Measurements from ENCODE around the gene CCDC188. TPM values are rescaled to one million over a fixed set of nuclear protein-coding genes. Genes with fewer than 3 reads are reported as not detected.

CCDC188 gene
- total RNA-seq, 6 donors from 2014 or later: 0.46 to 2.1 (median 1.2) TPM

GRCh38 chr22:20149257-20150250 is 1.3 kb downstream of the CCDC188 start:
- DNase-seq (peak in 1 of 2 donors; percentile 82), ATAC-seq (ENCODE audit: low FRiP score in 2 of 2) (no peak)
- H3K27ac ChIP-seq: no peak overlapping the region
- no peak overlapping the region for H3K4me3 ChIP-seq
- WGBS, 2 donors: 55 to 70% methylated on average over 20 of the region's 32 CpGs
- no peaks in the 10 kb centered on the region for H3K4me1 ChIP-seq
- no peaks in the 10 kb centered on the region for H3K9me3 ChIP-seq
- H3K27me3 ChIP-seq: no peaks in the 10 kb centered on the region
- peaks cover 0 to 11% (median 3%) of the 10 kb centered on the region in 4 donors for H3K36me3 ChIP-seq
- TF ChIP-seq EP300 (IDR thresholded peaks at IDR 0.05): no peak
- no peak for TF ChIP-seq POLR2AphosphoS5 (IDR thresholded peaks at IDR 0.05)
- TF ChIP-seq POLR2A (IDR thresholded peaks at IDR 0.05): no peak
- TF ChIP-seq CTCF (IDR thresholded peaks at IDR 0.05): no peak

- H3K27ac ChIP-seq: no peak overlapping the region
- H3K4me1 ChIP-seq: no peaks in the 10 kb centered on the region
- peak in 1 of 2 donors; percentile 77 for DNase-seq
- TF ChIP-seq CTCF (IDR thresholded peaks at IDR 0.05) (no peak), POLR2A (IDR thresholded peaks at IDR 0.05) (no peak), EP300 (IDR thresholded peaks at IDR 0.05) (no peak), POLR2AphosphoS5 (IDR thresholded peaks at IDR 0.05) (no peak)
- no peak overlapping the region for H3K4me3 ChIP-seq
- no peak for ATAC-seq (ENCODE audit: low FRiP score in 2 of 2)
- WGBS, 2 donors: 92% methylated on average over 18 of the region's 18 CpGs; no CpG with 5 or more reads in 1 of the 2 donors
- no peaks in the 10 kb centered on the region for H3K27me3 ChIP-seq
- peaks cover 0 to 18% (median 9%) of the 10 kb centered on the region in 4 donors for H3K36me3 ChIP-seq
- no peaks in the 10 kb centered on the region for H3K9me3 ChIP-seq
Observed at GRCh38 chr22:20148414-20148813, 2.4 kb downstream of the CCDC188 start.

GRCh38 chr22:20147237-20147988 is 3.4 kb downstream of the CCDC188 start:
- 73 to 93% methylated on average over 2 to 11 of the region's 14 CpGs for WGBS, 2 donors

GRCh38 chr22:20146777-20147176 is 4.1 kb downstream of the CCDC188 start:
- WGBS, 2 donors: 77 to 85% methylated on average over 7 of the region's 22 CpGs
- no peak for ATAC-seq (ENCODE audit: low FRiP score in 2 of 2)
- no peak overlapping the region for H3K4me3 ChIP-seq
- H3K36me3 ChIP-seq: peaks cover 0 to 30% (median 14%) of the 10 kb centered on the region in 4 donors
- peak in 1 of 2 donors; percentile 85 for DNase-seq
- no peaks in the 10 kb centered on the region for H3K27me3 ChIP-seq
- no peak overlapping the region for H3K27ac ChIP-seq
- H3K4me1 ChIP-seq: no peaks in the 10 kb centered on the region
- TF ChIP-seq CTCF (IDR thresholded peaks at IDR 0.05) (no peak), POLR2A (IDR thresholded peaks at IDR 0.05) (no peak), EP300 (IDR thresholded peaks at IDR 0.05) (no peak), POLR2AphosphoS5 (IDR thresholded peaks at IDR 0.05) (no peak)
- H3K9me3 ChIP-seq: no peaks in the 10 kb centered on the region

More at GRCh38 chr22:20147237-20147988, 3.4 kb downstream of the CCDC188 start:
- DNase-seq (peak in 1 of 2 donors; percentile 78), ATAC-seq (ENCODE audit: low FRiP score in 2 of 2) (no peak)
- Histone ChIP-seq H3K4me3 (no peak overlapping the region), H3K4me1 (no peaks in the 10 kb centered on the region), H3K9me3 (no peaks in the 10 kb centered on the region), H3K36me3 (peaks cover 0 to 28% (median 13%) of the 10 kb centered on the region in 4 donors), H3K27me3 (no peaks in the 10 kb centered on the region), H3K27ac (no peak overlapping the region)
- TF ChIP-seq POLR2AphosphoS5 (IDR thresholded peaks at IDR 0.05): no peak
- TF ChIP-seq EP300 (IDR thresholded peaks at IDR 0.05): no peak
- no peak for TF ChIP-seq CTCF (IDR thresholded peaks at IDR 0.05)
- no peak for TF ChIP-seq POLR2A (IDR thresholded peaks at IDR 0.05)
